K562 (cell line): ENCODE results near the gene DHX35. TPM values are rescaled to one million over a fixed set of nuclear protein-coding genes. Genes with fewer than 3 reads are reported as not detected.

Experiments used
- CTCFL ChIP-seq: IDR thresholded peaks from 2 replicates; pipeline ENCODE4 v1.6.1; 2011; ENCODE audit warnings: borderline replicate concordance, low read depth, mild to moderate bottlenecking, moderate library complexity, low read length; ENCODE audit not compliant: insufficient read depth, poor library complexity, severe bottlenecking
- FOXP1 ChIP-seq: sonication (generic); formaldehyde crosslinking; IDR thresholded peaks from 2 replicates; pipeline ENCODE4 v1.8.0; 2022; ENCODE audit warnings: mild to moderate bottlenecking, missing genetic modification reagents
- HOXB6 ChIP-seq: fragments of 250-450 bp; sonication (Bioruptor Pico); IDR thresholded peaks from 2 replicates; pipeline ENCODE4 v1.5.1; 2022; ENCODE audit warnings: mild to moderate bottlenecking, borderline replicate concordance
- MAZ ChIP-seq, 2 experiments: fragments of 450-650 bp in 1 of 2; sonication (generic) in 1 of 2; formaldehyde crosslinking; IDR thresholded peaks in 1 of 2; conservative IDR thresholded peaks in 1 of 2; 2 replicates each; pipeline versions ENCODE4 v1.4.0 to v1.5.0; 2020; ENCODE audit warnings: mild to moderate bottlenecking in 1 of 2, missing genetic modification reagents in 1 of 2
- MCM2 ChIP-seq: fragments of 450-650 bp; IDR thresholded peaks from 2 replicates; pipeline ENCODE4 v1.6.1; 2017; ENCODE audit warnings: low read depth, mild to moderate bottlenecking
- MECOM ChIP-seq: fragments of 250-450 bp; sonication (Bioruptor Pico); IDR thresholded peaks from 2 replicates; pipeline ENCODE4 v1.8.0; 2022; ENCODE audit warnings: inconsistent platforms
- NFATC3 ChIP-seq: fragments of 450-650 bp; IDR thresholded peaks from 2 replicates; pipeline ENCODE4 v1.6.1; 2017; ENCODE audit warnings: mild to moderate bottlenecking
- PPARD ChIP-seq: fragments of 250-450 bp; sonication (Bioruptor Pico); IDR thresholded peaks from 2 replicates; pipeline ENCODE4 v1.8.0; 2022; ENCODE audit warnings: inconsistent platforms, mild to moderate bottlenecking, moderate library complexity
- PTRF ChIP-seq: fragments of 450-650 bp; IDR thresholded peaks from 2 replicates; pipeline ENCODE4 v1.6.1; 2016; ENCODE audit warnings: mild to moderate bottlenecking, missing genetic modification characterization, missing compliant biosample characterization
- SMARCE1 ChIP-seq: fragments of 450-650 bp; IDR thresholded peaks from 2 replicates; pipeline ENCODE4 v1.7.1; 2016; ENCODE audit warnings: mild to moderate bottlenecking
- SRF ChIP-seq, 2 experiments: fragments of 250-450, 450-650 bp in 1 of 2; sonication (Bioruptor Pico) in 1 of 2; sonication (generic) in 1 of 2; formaldehyde crosslinking; IDR thresholded peaks; 2 replicates each; pipeline versions ENCODE4 v1.5.0 to v1.5.1; 2020 to 2022; ENCODE audit warnings: mild to moderate bottlenecking in 1 of 2, missing genetic modification reagents in 1 of 2
- TARDBP ChIP-seq: fragments of 450-650 bp; IDR thresholded peaks from 2 replicates; pipeline ENCODE4 v1.6.1; 2016
- TOE1 ChIP-seq, 2 experiments: fragments of 450-650 bp in 1 of 2; sonication (generic) in 1 of 2; formaldehyde crosslinking in 1 of 2; IDR thresholded peaks; 2 replicates each; pipeline versions ENCODE4 v1.7.1 to v1.8.0; 2016 to 2022; ENCODE audit warnings: borderline replicate concordance in 2 of 2, mild to moderate bottlenecking in 2 of 2, antibody characterized with exemption in 1 of 2, inconsistent platforms in 1 of 2, low read depth in 1 of 2, missing genetic modification reagents in 1 of 2, moderate library complexity in 1 of 2
- ZBTB34 ChIP-seq: fragments of 250-450 bp; sonication (Bioruptor Pico); IDR thresholded peaks from 2 replicates; pipeline ENCODE4 v1.8.0; 2021; ENCODE audit warnings: mild to moderate bottlenecking, moderate library complexity
- ZNF592 ChIP-seq: fragments of 450-650 bp; IDR thresholded peaks from 2 replicates; pipeline ENCODE4 v1.6.1; 2017; ENCODE audit warnings: antibody characterized with exemption, mild to moderate bottlenecking
- polyA plus RNA-seq, 8 experiments: library from polyadenylated mRNA; depleted of rRNA in 4 of 8; stranded (reverse) in 5 of 8; unstranded in 3 of 8; fragments of >200 nt; fragmentation: Nextera tagmentation in 2 of 8; fragmentation: Illumina TruSeq in 1 of 8; extraction: Ambion mirVana in 2 of 8; extraction: Trizol in 1 of 8; gene quantifications; 2 replicates each; pipeline versions ENCODE4 v1.2.1 to v1.2.3, GENCODE V29; 2011 to 2014; ENCODE audit warnings: inconsistent platforms in 1 of 8, missing spikeins in 1 of 8
- total RNA-seq, 7 experiments: library from RNA; depleted of rRNA in 6 of 7; stranded (reverse); fragments of >200 nt in 6 of 7; fragmentation: Illumina TruSeq in 2 of 7; extraction: Trizol in 2 of 7; gene quantifications; 2 replicates each; pipeline versions ENCODE4 v1.2.1 to v1.2.3, GENCODE V29; 2011 to 2021; ENCODE audit warnings: low replicate concordance in 1 of 7
- TF ChIP-seq, protein P1 (sequence below): fragments of 150-350 bp; conservative IDR thresholded peaks from 2 replicates; pipeline ENCODE4 v1.6.1; 2014; ENCODE audit warnings: low read length

The DHX35 gene
- total and polyA plus RNA-seq, 9 of the 15 experiments (the other 6 are each of a cell fraction or from before 2014, with no cell fraction given) = 6.5 to 25.6 (median 16.9) TPM

DNA sequence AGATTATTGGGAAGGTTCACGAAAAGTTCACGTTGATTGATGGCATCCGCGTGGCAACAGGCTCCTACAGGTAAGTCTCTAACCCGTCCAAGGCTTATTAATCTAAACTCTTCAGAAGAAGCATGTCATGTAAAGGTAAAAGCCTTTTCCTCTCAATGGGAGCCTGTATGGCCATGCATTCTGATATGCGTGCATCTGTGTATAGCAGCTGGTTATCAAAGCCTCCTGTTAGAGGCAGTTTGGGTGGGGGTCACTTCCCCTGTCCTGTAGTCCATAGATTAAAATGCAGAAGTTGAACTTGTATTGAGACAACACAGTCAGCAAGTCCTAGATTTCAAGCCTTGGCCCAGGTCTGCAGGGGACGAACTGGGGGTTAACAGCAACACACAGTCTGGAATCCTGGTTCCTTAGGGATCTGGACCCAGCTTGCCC is 14.2 kb upstream of the DHX35 start (continued):
- TF ChIP-seq CTCFL (no peak), PPARD (no peak), ZBTB34 (CRISPR knock-in tag) (no peak), FOXP1 (CRISPR knock-in tag) (0 out of 2 replicates have a peak, but pooled peaks have one; percentile 24), TOE1 (IDR thresholded peaks at IDR 0.05; ENCODE audit: borderline replicate concordance) (no peak), TOE1 (CRISPR knock-in tag; IDR thresholded peaks at IDR 0.05; ENCODE audit: borderline replicate concordance, low read depth) (no peak), MECOM (CRISPR knock-in tag) (peak; percentile 89), MAZ (CRISPR knock-in tag; conservative IDR thresholded peaks at IDR 0.05 in 1 of 2, IDR thresholded peaks at IDR 0.05 in 1 of 2) (peak; percentile 66 to 83; a peak in 3 of 4 replicates), NFATC3 (peak; percentile 65; the same call in 1 of the 2 replicates), HOXB6 (CRISPR knock-in tag) (no peak), SRF (CRISPR knock-in tag; IDR thresholded peaks at IDR 0.05) (no peak), SMARCE1 (peak; percentile 93), ZNF592 (peak; percentile 89; the same call in 1 of the 2 replicates), MCM2 (no peak), TARDBP (peak; percentile 89), PTRF (tag) (no peak)
- TF ChIP-seq, protein P1, sequence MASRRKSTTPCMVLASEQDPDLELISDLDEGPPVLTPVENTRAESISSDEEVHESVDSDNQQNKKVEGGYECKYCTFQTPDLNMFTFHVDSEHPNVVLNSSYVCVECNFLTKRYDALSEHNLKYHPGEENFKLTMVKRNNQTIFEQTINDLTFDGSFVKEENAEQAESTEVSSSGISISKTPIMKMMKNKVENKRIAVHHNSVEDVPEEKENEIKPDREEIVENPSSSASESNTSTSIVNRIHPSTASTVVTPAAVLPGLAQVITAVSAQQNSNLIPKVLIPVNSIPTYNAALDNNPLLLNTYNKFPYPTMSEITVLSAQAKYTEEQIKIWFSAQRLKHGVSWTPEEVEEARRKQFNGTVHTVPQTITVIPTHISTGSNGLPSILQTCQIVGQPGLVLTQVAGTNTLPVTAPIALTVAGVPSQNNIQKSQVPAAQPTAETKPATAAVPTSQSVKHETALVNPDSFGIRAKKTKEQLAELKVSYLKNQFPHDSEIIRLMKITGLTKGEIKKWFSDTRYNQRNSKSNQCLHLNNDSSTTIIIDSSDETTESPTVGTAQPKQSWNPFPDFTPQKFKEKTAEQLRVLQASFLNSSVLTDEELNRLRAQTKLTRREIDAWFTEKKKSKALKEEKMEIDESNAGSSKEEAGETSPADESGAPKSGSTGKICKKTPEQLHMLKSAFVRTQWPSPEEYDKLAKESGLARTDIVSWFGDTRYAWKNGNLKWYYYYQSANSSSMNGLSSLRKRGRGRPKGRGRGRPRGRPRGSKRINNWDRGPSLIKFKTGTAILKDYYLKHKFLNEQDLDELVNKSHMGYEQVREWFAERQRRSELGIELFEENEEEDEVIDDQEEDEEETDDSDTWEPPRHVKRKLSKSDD = no peak
